Activated CD4-positive, alpha-beta memory T cell treated with anti-CD3 and anti-CD28 coated beads, Interleukin-2, amount 10 ng/mL, durations not matched to agents 7 days and 5 days (primary cell): Measurements from ENCODE around the gene SORBS2. TPM values are rescaled to one million over a fixed set of nuclear protein-coding genes. Genes with fewer than 3 reads are reported as not detected.

Experiments
- CTCF ChIA-PET: fragments of 350-600 bp; sonication (Branson Sonifier 250); formaldehyde crosslinking; loops from one replicate; lab custom pipeline; 2021; ENCODE audit warnings: antibody characterized with exemption, inconsistent platforms; lab: Charles Lee
- POLR2A ChIA-PET: fragments of 350-600 bp; sonication (Branson Sonifier 250); formaldehyde crosslinking; loops from one replicate; lab custom pipeline; 2021; ENCODE audit warnings: antibody characterized with exemption; lab: Charles Lee
- DNase-seq: peaks from one replicate; pipeline ENCODE4 v3.0.0-alpha.2; 2020
- H3K27ac Mint-ChIP-seq: one replicate; pipeline ENCODE4 v1.8.0; 2021; ENCODE audit warnings: mild to moderate bottlenecking, mixed read lengths
- H3K27me3 Mint-ChIP-seq: one replicate; pipeline ENCODE4 v1.8.0; 2021; ENCODE audit warnings: mixed read lengths
- H3K36me3 Mint-ChIP-seq: one replicate; pipeline ENCODE4 v1.8.0; 2021; ENCODE audit warnings: low read depth, mixed read lengths
- H3K4me1 Mint-ChIP-seq: one replicate; pipeline ENCODE4 v1.8.0; 2021; ENCODE audit warnings: mixed read lengths
- H3K4me3 Mint-ChIP-seq: one replicate; pipeline ENCODE4 v1.8.0; 2021; ENCODE audit warnings: mild to moderate bottlenecking, mixed read lengths
- H3K9me3 Mint-ChIP-seq: one replicate; pipeline ENCODE4 v1.8.0; 2021; ENCODE audit warnings: mixed read lengths
- total RNA-seq, 2 experiments: library from RNA; stranded (reverse); gene quantifications; one replicate each; pipeline ENCODE4 v1.2.3, GENCODE V29; 2021

The SORBS2 gene
- total RNA-seq, 2 experiments from 2014 or later = not detected

DNA sequence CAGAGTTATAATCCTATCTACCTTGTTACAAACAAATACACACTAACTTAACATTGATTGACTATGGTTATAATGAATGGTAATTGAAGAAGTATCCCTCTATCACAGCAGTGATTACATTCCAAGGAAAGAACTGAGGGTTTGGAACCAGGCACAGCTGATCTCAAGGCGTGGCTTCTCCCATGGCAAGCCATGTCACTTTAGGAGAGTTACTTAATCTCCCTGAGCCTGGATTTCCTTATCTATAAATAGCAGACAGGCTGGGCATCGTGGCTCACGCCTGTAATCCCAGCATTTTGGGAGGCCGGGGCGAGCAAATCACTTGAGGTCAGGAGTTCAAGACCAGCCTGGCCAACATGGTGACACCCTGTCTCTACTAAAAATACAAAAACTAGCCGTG lies 25.6 kb downstream of the SORBS2 start:
- ChIA-PET POLR2A (no interaction called here), CTCF (no interaction called here)
- no peaks in the 10 kb centered on the region for H3K9me3 Mint-ChIP-seq
- peaks cover 3% of the 10 kb centered on the region for H3K27me3 Mint-ChIP-seq
- DNase-seq = no peak
- H3K27ac Mint-ChIP-seq = no peak overlapping the region
- no peak overlapping the region for H3K4me3 Mint-ChIP-seq
- no peaks in the 10 kb centered on the region for H3K4me1 Mint-ChIP-seq
- no peaks in the 10 kb centered on the region for H3K36me3 Mint-ChIP-seq

DNA sequence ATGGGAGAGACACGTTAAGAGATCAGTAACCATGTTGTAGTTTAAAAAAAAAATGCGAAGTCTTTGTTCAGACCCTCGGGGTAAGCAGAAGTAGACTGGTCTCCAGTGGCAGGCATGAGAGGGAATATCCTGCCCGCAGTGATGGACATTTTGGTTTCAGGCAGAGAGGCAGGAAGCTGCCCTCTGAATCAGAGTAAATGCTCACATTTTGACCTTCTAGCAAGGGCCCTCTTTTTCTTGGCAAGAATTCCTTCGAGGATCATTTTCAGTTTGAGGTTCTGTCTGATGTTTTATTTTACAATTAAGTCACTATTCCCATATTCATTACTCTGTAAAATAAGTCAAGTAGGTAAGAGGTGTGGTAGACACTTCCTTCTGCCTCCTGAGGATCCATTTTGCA lies 28.4 kb downstream of the SORBS2 start:
- Mint-ChIP-seq H3K27ac (no peak overlapping the region), H3K4me1 (no peaks in the 10 kb centered on the region), H3K36me3 (no peaks in the 10 kb centered on the region), H3K4me3 (no peak overlapping the region), H3K9me3 (no peaks in the 10 kb centered on the region), H3K27me3 (peaks cover 3% of the 10 kb centered on the region)
- ChIA-PET CTCF (no interaction called here), POLR2A (no interaction called here)
- DNase-seq = no peak

DNA sequence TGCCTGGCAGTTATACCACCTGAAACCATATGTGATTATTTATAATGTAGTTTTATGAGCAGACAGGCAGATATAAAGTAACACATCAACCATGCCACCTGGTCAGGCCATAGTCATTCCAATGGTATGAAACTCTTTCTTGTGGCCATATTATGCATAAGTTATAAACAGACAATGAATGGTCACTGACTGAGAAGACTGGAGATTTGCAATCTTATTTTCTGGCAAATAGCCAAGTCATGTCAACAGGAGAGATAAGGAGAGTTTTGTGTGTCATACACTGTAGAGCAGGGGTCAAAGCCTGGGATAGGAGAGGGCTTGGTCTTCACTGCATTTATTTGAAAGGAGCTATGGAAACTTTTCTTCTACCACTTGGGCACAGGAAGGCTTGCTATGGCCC lies 29.5 kb downstream of the SORBS2 start:
- ChIA-PET POLR2A (no interaction called here), CTCF (no interaction called here)
- Mint-ChIP-seq H3K4me1 (no peaks in the 10 kb centered on the region), H3K27ac (no peak overlapping the region), H3K36me3 (no peaks in the 10 kb centered on the region), H3K27me3 (peaks cover 3% of the 10 kb centered on the region), H3K4me3 (no peak overlapping the region), H3K9me3 (no peaks in the 10 kb centered on the region)
- no peak for DNase-seq

DNA sequence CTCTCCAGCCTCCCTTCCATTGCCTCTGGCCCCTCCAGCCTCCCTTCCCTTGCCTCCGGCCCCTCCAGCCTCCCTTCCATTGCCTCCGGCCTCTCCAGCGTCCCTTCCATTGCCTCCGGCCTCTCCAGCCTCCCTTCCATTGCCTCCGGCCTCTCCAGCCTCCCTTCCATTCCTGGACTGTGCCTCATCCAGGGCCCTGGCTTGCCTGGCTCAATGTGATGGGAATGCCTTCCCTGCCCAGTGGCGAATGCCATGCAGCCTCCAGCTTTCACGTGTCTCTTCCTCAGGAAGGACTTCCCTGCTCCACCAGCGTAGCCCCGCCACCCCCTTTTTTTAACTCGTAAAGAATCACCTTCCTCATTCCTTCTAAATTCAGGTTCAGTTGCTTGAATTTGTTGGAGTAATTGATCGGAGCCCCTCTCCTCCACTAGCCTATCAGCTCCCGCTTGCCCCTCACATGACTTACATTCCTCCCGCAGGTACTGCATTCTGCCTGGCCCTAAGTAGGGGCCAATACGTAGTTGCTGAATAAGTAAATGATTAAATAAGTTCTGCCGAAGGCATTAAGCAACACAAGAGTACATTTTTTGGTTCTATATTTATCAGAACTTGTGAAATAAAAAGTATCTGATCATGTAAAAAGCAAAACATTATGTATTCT lies 30.3 kb downstream of the SORBS2 start:
- no peaks in the 10 kb centered on the region for H3K4me1 Mint-ChIP-seq
- H3K36me3 Mint-ChIP-seq = no peaks in the 10 kb centered on the region

DNA sequence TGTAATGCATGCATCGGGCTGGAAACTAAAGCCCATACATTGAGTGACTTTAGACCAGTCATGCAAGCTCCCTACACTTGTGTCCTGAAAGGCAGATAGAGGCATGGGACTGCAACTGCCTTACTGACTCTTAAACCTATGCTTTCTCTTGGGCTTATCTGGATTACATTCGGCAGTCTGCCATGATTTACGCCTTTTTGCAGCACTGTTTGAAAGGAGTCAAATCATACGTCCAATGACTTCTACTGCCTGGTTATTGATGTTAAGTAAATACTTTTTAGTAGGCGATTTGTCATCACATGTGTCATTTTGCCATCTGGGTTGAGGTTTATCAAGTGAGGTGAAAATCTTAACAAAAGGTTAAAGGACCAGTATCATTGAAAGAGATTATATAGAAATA lies 31.5 kb downstream of the SORBS2 start:
- CTCF ChIA-PET = no interaction called here
- no peaks in the 10 kb centered on the region for H3K9me3 Mint-ChIP-seq
- H3K36me3 Mint-ChIP-seq = no peaks in the 10 kb centered on the region
- POLR2A ChIA-PET = no interaction called here
- no peaks in the 10 kb centered on the region for H3K4me1 Mint-ChIP-seq
- no peaks in the 10 kb centered on the region for H3K27me3 Mint-ChIP-seq
- no peak overlapping the region for H3K4me3 Mint-ChIP-seq
- DNase-seq = no peak
- H3K27ac Mint-ChIP-seq = no peak overlapping the region

More for the DNA sequence above, 30.3 kb downstream of the SORBS2 start:
- ChIA-PET CTCF (no interaction called here), POLR2A (no interaction called here)
- H3K4me3 Mint-ChIP-seq = no peak overlapping the region
- H3K9me3 Mint-ChIP-seq = no peaks in the 10 kb centered on the region
- no peak for DNase-seq
- no peak overlapping the region for H3K27ac Mint-ChIP-seq
- H3K27me3 Mint-ChIP-seq = no peaks in the 10 kb centered on the region

DNA sequence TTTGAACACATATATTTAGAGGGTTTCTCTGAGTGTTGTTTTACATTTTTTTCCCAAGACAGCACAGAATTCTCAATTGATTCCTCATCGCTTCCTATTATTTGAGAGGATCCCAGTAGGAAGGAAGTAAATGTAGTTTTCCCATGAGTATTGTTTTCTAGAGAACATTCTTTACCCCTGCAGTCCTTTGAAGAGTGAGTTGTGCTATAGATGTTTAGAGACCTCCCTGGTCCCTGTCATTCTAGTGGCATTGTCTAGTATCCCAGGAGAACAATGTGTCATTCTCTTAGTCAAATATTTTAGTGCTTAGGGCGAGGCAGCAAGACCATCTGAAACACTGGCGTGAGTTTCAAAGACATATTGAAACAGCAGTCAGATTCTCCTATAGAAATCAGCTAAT lies 32.5 kb downstream of the SORBS2 start:
- Mint-ChIP-seq H3K4me1 (no peaks in the 10 kb centered on the region), H3K36me3 (no peaks in the 10 kb centered on the region), H3K9me3 (no peaks in the 10 kb centered on the region), H3K4me3 (no peak overlapping the region), H3K27me3 (peaks cover 1% of the 10 kb centered on the region), H3K27ac (no peak overlapping the region)
- POLR2A ChIA-PET = no interaction called here
- CTCF ChIA-PET = no interaction called here
- DNase-seq = no peak

DNA sequence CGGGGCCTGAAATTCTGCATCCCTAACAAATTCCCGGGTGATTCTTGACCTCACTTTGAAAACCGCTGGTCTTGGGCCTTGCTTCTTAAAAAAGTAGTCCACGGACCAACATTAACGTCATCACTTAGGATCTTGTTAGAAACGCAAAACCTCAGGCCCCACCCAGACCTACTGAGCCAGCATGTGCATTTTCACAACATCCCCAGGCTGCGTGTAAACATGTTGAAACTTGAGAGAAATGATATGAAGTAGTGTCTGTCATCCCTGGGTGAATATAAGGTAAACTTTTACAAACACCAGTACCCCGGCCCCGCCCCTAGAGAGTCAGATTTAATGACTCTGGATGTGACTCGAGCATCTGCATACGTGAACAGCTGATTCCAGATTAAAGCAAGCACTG lies 33.7 kb downstream of the SORBS2 start:
- no peaks in the 10 kb centered on the region for H3K36me3 Mint-ChIP-seq
- CTCF ChIA-PET = no interaction called here
- POLR2A ChIA-PET = no interaction called here
- H3K4me1 Mint-ChIP-seq = no peaks in the 10 kb centered on the region
- no peak for DNase-seq
- H3K4me3 Mint-ChIP-seq = no peak overlapping the region
- no peak overlapping the region for H3K27ac Mint-ChIP-seq
- peaks cover 4% of the 10 kb centered on the region for H3K27me3 Mint-ChIP-seq
- H3K9me3 Mint-ChIP-seq = no peaks in the 10 kb centered on the region

DNA sequence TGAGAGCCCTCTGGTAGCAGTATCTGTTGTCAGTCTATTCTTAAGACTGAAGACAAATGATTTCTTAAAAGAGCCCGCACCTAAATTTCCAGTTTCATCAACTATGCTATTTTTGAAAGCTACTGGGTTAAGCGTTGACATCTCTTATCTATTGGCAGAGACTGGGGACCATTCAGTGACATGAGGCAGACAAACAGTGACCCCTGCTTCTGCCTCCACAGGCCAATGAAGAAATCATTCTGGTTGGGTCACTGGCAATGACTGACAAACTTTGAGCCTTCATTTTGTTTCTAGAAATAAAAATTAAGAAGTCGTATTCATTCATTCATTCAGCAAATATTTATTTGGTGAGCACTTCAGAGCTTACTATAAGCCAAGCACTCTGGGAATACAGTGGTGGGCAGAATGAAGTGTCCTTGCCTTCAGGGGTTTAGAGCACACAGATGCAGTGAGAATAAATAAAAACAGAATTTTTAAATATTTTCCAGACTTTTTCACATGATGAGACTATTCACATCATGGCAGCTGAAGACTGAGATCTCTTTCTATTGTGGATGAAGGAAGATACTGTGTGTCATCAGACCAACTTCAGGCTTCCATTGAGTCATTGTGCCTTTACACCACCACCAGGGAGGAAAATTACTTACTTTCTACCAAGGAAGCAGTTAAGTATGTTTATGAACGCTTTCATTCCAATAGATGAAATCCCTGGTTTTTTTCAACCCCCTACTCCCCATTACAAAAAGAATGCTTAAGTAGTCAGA lies 36.0 kb downstream of the SORBS2 start:
- H3K4me1 Mint-ChIP-seq = no peaks in the 10 kb centered on the region
- peaks cover 4% of the 10 kb centered on the region for H3K27me3 Mint-ChIP-seq
- ChIA-PET CTCF (interaction anchor here (1.9 kb wide), 1 partner anchor 262 kb away, joined by 4 read pairs; no protein-coding TSS in a partner anchor), POLR2A (no interaction called here)
- no peak for DNase-seq
- H3K9me3 Mint-ChIP-seq = no peaks in the 10 kb centered on the region
- H3K27ac Mint-ChIP-seq = no peak overlapping the region
- no peak overlapping the region for H3K4me3 Mint-ChIP-seq
- no peaks in the 10 kb centered on the region for H3K36me3 Mint-ChIP-seq

DNA sequence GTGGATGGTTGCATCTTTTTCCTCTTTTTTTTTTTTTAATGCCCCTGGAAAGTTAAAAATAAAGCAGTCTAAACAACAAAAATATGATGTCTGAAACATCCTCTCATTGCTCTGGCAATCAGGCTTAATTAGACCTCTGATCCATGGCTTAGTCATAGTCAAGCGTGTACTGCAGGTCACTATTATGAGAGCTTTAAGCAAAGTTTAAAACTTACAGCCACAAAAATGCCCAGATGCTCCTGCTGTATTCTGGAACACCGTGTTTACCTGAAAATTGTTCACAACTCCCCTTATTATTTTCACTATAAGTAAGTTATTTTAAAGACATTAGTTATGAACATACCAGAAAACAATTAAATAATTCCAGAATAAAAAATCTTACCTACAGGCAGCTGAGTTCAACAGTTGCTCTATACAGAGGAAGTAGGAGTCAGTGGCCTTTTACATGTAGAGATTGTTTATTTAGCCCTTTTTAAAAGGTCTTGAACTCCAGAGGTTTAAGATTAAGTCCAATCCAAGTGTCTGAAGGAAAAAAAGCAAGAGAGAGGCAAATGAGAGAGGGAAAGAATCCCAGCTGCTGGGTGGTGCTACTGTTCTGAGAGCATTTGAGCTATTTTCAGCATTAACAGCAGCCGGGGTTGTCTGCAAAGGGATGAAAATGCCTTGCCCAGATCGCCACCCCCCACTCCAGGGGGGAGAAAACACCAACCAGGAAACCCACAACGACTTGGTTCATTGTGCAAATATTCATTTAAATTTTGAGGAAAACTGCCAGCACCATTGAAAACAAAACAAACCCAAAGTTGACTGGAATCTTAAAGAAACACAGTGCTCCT lies 36.9 kb downstream of the SORBS2 start:
- H3K4me3 Mint-ChIP-seq = no peak overlapping the region
- H3K4me1 Mint-ChIP-seq = no peaks in the 10 kb centered on the region
- H3K27me3 Mint-ChIP-seq = peaks cover 4% of the 10 kb centered on the region
- no peak for DNase-seq
- CTCF ChIA-PET = interaction anchor here (1.9 kb wide), 1 partner anchor 263 kb away, joined by 4 read pairs; no protein-coding TSS in a partner anchor
- no peak overlapping the region for H3K27ac Mint-ChIP-seq
- POLR2A ChIA-PET = no interaction called here
- no peaks in the 10 kb centered on the region for H3K36me3 Mint-ChIP-seq
- H3K9me3 Mint-ChIP-seq = no peaks in the 10 kb centered on the region

DNA sequence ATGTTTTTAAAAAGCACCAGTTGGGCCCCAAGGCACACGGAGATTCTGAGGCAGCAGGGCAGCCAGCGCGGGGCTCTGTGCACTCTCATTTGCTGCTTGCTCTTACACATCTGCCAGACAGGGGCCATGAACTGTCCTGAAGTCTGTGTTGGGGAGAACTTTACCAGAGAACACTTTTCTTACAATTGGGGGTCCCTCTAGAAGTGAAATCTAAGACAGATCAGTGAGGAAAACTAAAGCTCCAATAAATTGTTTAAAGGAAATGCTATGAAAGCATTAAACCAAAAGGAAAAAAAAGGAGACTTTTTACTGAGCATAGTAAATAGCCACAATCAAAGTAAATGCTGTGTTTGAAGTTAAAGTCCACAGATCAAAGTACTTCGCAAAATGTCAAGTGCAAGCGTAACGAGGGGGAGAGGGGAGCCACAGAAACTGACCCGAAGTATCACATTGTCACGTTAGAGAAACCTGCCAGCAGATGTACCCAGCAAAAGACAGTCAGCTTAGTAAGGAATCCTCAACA lies 37.8 kb downstream of the SORBS2 start:
- H3K27me3 Mint-ChIP-seq = peaks cover 4% of the 10 kb centered on the region
- no peak for DNase-seq
- no peak overlapping the region for H3K4me3 Mint-ChIP-seq
- H3K9me3 Mint-ChIP-seq = no peaks in the 10 kb centered on the region
- H3K4me1 Mint-ChIP-seq = no peaks in the 10 kb centered on the region
- ChIA-PET POLR2A (no interaction called here), CTCF (interaction anchor here (1.9 kb wide), 1 partner anchor 264 kb away, joined by 4 read pairs; no protein-coding TSS in a partner anchor)
- no peak overlapping the region for H3K27ac Mint-ChIP-seq
- no peaks in the 10 kb centered on the region for H3K36me3 Mint-ChIP-seq

DNA sequence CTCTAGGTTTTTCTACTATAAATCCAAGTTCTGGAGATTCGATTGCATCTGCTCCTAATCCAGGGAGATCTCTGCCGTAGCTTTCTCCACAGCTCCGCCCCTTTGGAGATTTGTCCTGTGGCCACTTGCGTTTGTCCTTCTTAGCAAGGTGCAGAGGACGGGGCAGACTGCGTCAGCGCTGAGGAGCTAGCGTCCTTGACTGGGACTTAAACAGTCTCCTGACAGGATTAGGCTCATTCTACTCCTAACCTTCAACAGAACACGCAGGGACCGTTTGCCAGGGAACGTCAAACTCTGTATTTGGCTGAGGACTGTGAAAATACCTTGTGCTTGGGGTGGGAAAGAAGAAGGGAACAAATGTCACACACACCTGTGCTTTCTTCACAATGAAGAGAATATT lies 38.6 kb downstream of the SORBS2 start:
- H3K9me3 Mint-ChIP-seq = no peaks in the 10 kb centered on the region
- H3K4me3 Mint-ChIP-seq = no peak overlapping the region
- peaks cover 4% of the 10 kb centered on the region for H3K27me3 Mint-ChIP-seq
- H3K36me3 Mint-ChIP-seq = no peaks in the 10 kb centered on the region
- ChIA-PET CTCF (no interaction called here), POLR2A (no interaction called here)
- H3K27ac Mint-ChIP-seq = no peak overlapping the region
- DNase-seq = no peak
- no peaks in the 10 kb centered on the region for H3K4me1 Mint-ChIP-seq

DNA sequence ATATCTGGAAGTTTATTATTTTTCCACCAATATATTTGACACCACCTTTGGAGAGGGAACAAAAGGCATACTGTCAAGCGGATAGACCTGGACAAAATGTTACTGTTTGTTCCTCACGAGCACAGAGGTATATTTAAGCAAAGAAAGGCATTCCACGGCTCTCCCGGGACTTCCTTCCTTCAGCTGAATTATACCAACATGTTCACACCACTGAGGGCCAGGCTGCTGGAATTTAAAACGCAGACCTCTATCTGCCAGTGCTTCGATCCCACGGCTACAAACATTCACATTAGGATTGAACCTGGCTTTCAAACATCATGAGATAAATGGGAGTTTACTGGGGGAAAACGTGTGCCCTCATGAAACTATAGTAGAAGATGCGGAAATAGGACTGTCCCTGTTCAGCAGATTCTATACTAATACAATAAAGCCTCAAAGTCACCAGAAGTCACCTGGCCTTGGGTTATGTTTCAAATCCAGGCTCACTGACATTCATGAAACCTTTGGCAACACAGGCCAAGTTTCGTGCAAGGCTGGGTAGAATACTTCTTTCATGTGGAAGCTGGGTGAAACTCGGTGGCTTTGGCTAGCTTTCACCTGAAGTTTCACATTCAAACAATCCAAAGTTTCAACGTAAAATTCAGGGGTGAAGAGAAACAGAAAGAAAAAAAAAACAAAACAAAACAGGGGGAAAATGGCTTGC lies 39.5 kb downstream of the SORBS2 start:
- no peak overlapping the region for H3K4me3 Mint-ChIP-seq
- no peaks in the 10 kb centered on the region for H3K9me3 Mint-ChIP-seq
- no peak overlapping the region for H3K27ac Mint-ChIP-seq
- ChIA-PET POLR2A (no interaction called here), CTCF (no interaction called here)
- H3K4me1 Mint-ChIP-seq = no peaks in the 10 kb centered on the region
- DNase-seq = no peak
- peaks cover 4% of the 10 kb centered on the region for H3K27me3 Mint-ChIP-seq
- no peaks in the 10 kb centered on the region for H3K36me3 Mint-ChIP-seq
